Neuronal stem cell (in vitro differentiated cells): Measurements from ENCODE around the gene RALGAPA2.
A peak's percentile ranks its signal among the peaks of the same experiment; 100 is the strongest.

Experiments
- DNase-seq: peaks from one replicate; pipeline ENCODE4 v3.0.0-alpha.2; 2013; ENCODE audit warnings: low spot score
- H2AFZ ChIP-seq: one replicate; pipeline ENCODE4 v1.6.1; 2013; ENCODE audit warnings: mild to moderate bottlenecking, low read length, inconsistent platforms
- H2AK5ac ChIP-seq: 2 replicates; pipeline ENCODE4 v1.6.1; 2013; ENCODE audit warnings: low read depth, mild to moderate bottlenecking, inconsistent platforms, low read length, moderate library complexity, mixed read lengths
- H2BK120ac ChIP-seq: 2 replicates; pipeline ENCODE4 v1.6.1; 2013; ENCODE audit warnings: low read depth, mild to moderate bottlenecking, inconsistent platforms, low read length, moderate library complexity, mixed read lengths
- H2BK12ac ChIP-seq: one replicate; pipeline ENCODE4 v1.6.1; 2013; ENCODE audit warnings: low read length, inconsistent platforms
- H2BK15ac ChIP-seq: 2 replicates; pipeline ENCODE4 v1.6.1; 2013; ENCODE audit warnings: mild to moderate bottlenecking, low read length, inconsistent platforms, mixed read lengths
- H2BK5ac ChIP-seq: one replicate; pipeline ENCODE4 v1.6.1; 2013; ENCODE audit warnings: inconsistent platforms, mild to moderate bottlenecking, low read length, moderate library complexity
- H3K14ac ChIP-seq: one replicate; pipeline ENCODE4 v1.6.1; 2013; ENCODE audit warnings: low read length, inconsistent platforms
- H3K18ac ChIP-seq: 2 replicates; pipeline ENCODE4 v1.6.1; 2013; ENCODE audit warnings: low read length, inconsistent platforms
- H3K23ac ChIP-seq: 2 replicates; pipeline ENCODE4 v1.6.1; 2013; ENCODE audit warnings: low read depth, mild to moderate bottlenecking, mixed read lengths, low read length, inconsistent platforms; ENCODE audit not compliant: poor library complexity
- H3K27ac ChIP-seq: replicated peaks from 3 replicates; pipeline ENCODE4 v1.5.1; 2013; ENCODE audit warnings: low read length, inconsistent platforms
- H3K27me3 ChIP-seq, 3 experiments: 2 replicates each; pipeline ENCODE4 v1.6.1; 2013; ENCODE audit warnings: low read length in 3 of 3, mild to moderate bottlenecking in 2 of 3, inconsistent platforms in 1 of 3, low read depth in 1 of 3, mixed read lengths in 1 of 3, moderate library complexity in 1 of 3; ENCODE audit not compliant: control insufficient read depth in 3 of 3, insufficient read depth in 3 of 3
- H3K36me3 ChIP-seq, 2 donors: replicated peaks in 1 of 2; 2 replicates each; pipeline ENCODE4 v1.6.1; 2013; ENCODE audit warnings: low read length in 2 of 2; ENCODE audit not compliant: control insufficient read depth in 2 of 2, insufficient read depth in 2 of 2
- H3K4ac ChIP-seq: 2 replicates; pipeline ENCODE4 v1.6.1; 2013; ENCODE audit warnings: inconsistent platforms, mild to moderate bottlenecking, low read length, moderate library complexity
- H3K4me1 ChIP-seq, 2 donors: 1 replicate in 1 of 2; 2 replicates in 1 of 2; pipeline ENCODE4 v1.6.1; 2013; ENCODE audit warnings: low read length in 2 of 2, low read depth in 1 of 2; ENCODE audit not compliant: control insufficient read depth in 2 of 2, insufficient read depth in 1 of 2
- H3K4me2 ChIP-seq: one replicate; pipeline ENCODE4 v1.6.1; 2013; ENCODE audit warnings: mild to moderate bottlenecking, low read length, inconsistent platforms; ENCODE audit not compliant: insufficient read depth, poor library complexity, severe bottlenecking
- H3K4me3 ChIP-seq, 2 donors: 2 replicates each; pipeline ENCODE4 v1.5.1; 2013; ENCODE audit warnings: low read length in 2 of 2, mild to moderate bottlenecking in 2 of 2, inconsistent platforms in 1 of 2, moderate library complexity in 1 of 2
- H3K79me1 ChIP-seq: one replicate; pipeline ENCODE4 v1.6.1; 2013; ENCODE audit warnings: low read depth, mild to moderate bottlenecking, inconsistent platforms, low read length, moderate library complexity
- H3K9ac ChIP-seq: one replicate; pipeline ENCODE4 v1.6.1; 2013; ENCODE audit warnings: mild to moderate bottlenecking, low read depth, low read length, inconsistent platforms; ENCODE audit not compliant: poor library complexity
- H3K9me3 ChIP-seq, 2 donors: replicated peaks in 1 of 2; 2 replicates each; pipeline versions ENCODE3 to v1.6.1; 2013; ENCODE audit warnings: low read length in 2 of 2, mild to moderate bottlenecking in 2 of 2, inconsistent platforms in 1 of 2, low read depth in 1 of 2, mixed read lengths in 1 of 2, moderate library complexity in 1 of 2; ENCODE audit not compliant: control insufficient read depth in 2 of 2, insufficient read depth in 1 of 2
- H4K8ac ChIP-seq: one replicate; pipeline ENCODE4 v1.6.1; 2013; ENCODE audit warnings: low read depth, mild to moderate bottlenecking, inconsistent platforms, low read length, moderate library complexity
- H4K91ac ChIP-seq: one replicate; pipeline ENCODE4 v1.6.1; 2013; ENCODE audit warnings: low read length, low read depth, mild to moderate bottlenecking, inconsistent platforms; ENCODE audit not compliant: poor library complexity
- WGBS, 2 donors: extraction: QIAGEN DNeasy Blood & Tissue Kit; methylation state at CpG; one replicate each; pipeline ENCODE4 v1.1.7; 2013; ENCODE audit warnings: missing lambda C conversion rate in 2 of 2, mixed read lengths in 1 of 2; ENCODE audit not compliant: insufficient read length in 2 of 2, insufficient replicate concordance in 1 of 2; ENCODE audit errors: extremely low coverage in 2 of 2; 5-methylcytosine and 5-hydroxymethylcytosine counted together

RALGAPA2 gene

GRCh38 chr20:20386192-20386591, 326.3 kb downstream of the RALGAPA2 start:
- Histone ChIP-seq H3K4me1 (no peaks in the 10 kb centered on the region), H3K36me3 (no peaks in the 10 kb centered on the region), H2BK120ac (no peak overlapping the region), H3K4me2 (no peak overlapping the region), H3K79me1 (no peaks in the 10 kb centered on the region), H3K9me3 (peaks cover 0 to 1% of the 10 kb centered on the region in 2 donors), H3K4me3 (no peak overlapping the region), H4K91ac (no peak overlapping the region), H3K23ac (no peak overlapping the region), H3K9ac (no peak overlapping the region), H4K8ac (no peak overlapping the region), H2AFZ (no peak overlapping the region), H2BK5ac (no peak overlapping the region), H3K4ac (no peak overlapping the region), H2BK15ac (no peak overlapping the region), H3K14ac (no peak overlapping the region), H3K18ac (no peak overlapping the region), H2BK12ac (no peak overlapping the region), H3K27ac (no peak overlapping the region), H3K27me3 (peaks cover 0 to under 1% (median 0%) of the 10 kb centered on the region in 3 experiments), H2AK5ac (no peak overlapping the region)
- DNase-seq = no peak
- WGBS, 2 donors = no CpG with 5 or more reads among the region's 9 CpGs

DNA sequence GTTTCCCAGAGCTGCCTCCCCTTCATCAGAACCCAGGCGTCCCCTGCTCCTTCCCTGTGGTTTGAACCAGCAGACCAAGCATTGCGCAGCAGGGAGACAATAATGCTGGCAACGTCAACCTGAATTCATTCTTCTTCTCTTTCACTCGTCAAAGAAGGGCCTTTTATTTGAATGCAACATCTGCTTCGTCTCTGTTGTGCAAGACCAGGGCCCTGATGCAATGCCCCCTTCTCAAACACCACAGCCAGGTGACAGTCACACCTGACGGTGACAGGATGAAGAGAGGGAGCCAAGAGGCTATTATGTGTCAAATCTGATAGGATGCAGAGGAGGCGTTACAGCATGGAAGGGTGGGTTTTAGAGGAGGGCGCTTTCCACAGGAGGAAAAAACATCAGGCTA, 336.6 kb downstream of the RALGAPA2 start:
- Histone ChIP-seq H4K91ac (no peak overlapping the region), H3K36me3 (no peaks in the 10 kb centered on the region), H3K14ac (no peak overlapping the region), H4K8ac (no peak overlapping the region), H3K4me2 (no peak overlapping the region), H3K27me3 (peaks cover 6 to 72% (median 45%) of the 10 kb centered on the region in 3 experiments), H2BK120ac (no peak overlapping the region), H2BK5ac (no peak overlapping the region), H2AK5ac (no peak overlapping the region), H2BK15ac (no peak overlapping the region), H3K4me1 (peaks cover 3 to 9% of the 10 kb centered on the region in 2 donors), H3K9me3 (peaks cover 7 to 18% of the 10 kb centered on the region in 2 donors), H3K23ac (no peak overlapping the region), H3K18ac (no peak overlapping the region), H3K4ac (no peak overlapping the region), H3K27ac (no peak overlapping the region), H2AFZ (no peak overlapping the region), H3K4me3 (no peak overlapping the region), H3K9ac (no peak overlapping the region), H2BK12ac (no peak overlapping the region), H3K79me1 (no peaks in the 10 kb centered on the region)
- no CpG with 5 or more reads among the region's 8 CpGs for WGBS, 2 donors
- no peak for DNase-seq

GRCh38 chr20:20373091-20373571, 339.3 kb downstream of the RALGAPA2 start:
- DNase-seq = no peak
- no peak overlapping the region for H2BK12ac ChIP-seq
- H3K79me1 ChIP-seq = no peaks in the 10 kb centered on the region
- H3K4me1 ChIP-seq = peaks cover 3 to 17% of the 10 kb centered on the region in 2 donors
- H3K14ac ChIP-seq = no peak overlapping the region
- H3K9ac ChIP-seq = no peak overlapping the region
- no peak overlapping the region for H4K91ac ChIP-seq
- H3K23ac ChIP-seq = no peak overlapping the region
- no peaks in the 10 kb centered on the region for H3K36me3 ChIP-seq
- no peak overlapping the region for H2BK5ac ChIP-seq
- no peak overlapping the region for H2AFZ ChIP-seq
- peaks cover 25 to 91% (median 72%) of the 10 kb centered on the region in 3 experiments for H3K27me3 ChIP-seq
- peaks cover 0 to 7% of the 10 kb centered on the region in 2 donors for H3K9me3 ChIP-seq
- no peak overlapping the region for H3K4me3 ChIP-seq
- no peak overlapping the region for H4K8ac ChIP-seq
- no peak overlapping the region for H3K4me2 ChIP-seq
- no peak overlapping the region for H2BK120ac ChIP-seq
- H3K4ac ChIP-seq = no peak overlapping the region
- WGBS, 2 donors = no CpG with 5 or more reads among the region's 17 CpGs
- H2AK5ac ChIP-seq = no peak overlapping the region
- no peak overlapping the region for H2BK15ac ChIP-seq
- no peak overlapping the region for H3K27ac ChIP-seq
- peak overlapping the region; percentile 25 for H3K18ac ChIP-seq

DNA sequence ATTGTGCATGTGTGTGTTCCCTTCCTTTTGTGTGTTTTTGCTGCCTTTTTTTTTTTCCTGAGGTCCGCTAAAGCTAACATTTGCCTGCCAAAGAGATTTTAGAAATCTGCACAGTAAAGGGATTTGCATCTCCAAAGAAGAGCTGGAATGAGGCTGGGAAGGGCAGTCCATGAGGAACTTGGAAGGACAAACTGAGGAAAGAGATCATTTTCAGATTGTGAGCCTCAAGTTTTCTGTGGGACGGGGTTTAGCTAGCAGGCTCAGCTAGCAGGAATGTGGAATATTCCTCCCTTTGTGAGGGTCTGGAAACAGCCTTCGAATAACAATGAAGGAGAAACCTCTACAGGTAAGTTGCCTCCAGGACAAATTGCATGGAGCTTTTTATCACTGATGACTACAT, 340.8 kb downstream of the RALGAPA2 start:
- Histone ChIP-seq H3K18ac (no peak overlapping the region), H3K27me3 (peaks cover 25 to 88% (median 81%) of the 10 kb centered on the region in 3 experiments), H4K8ac (no peak overlapping the region), H4K91ac (no peak overlapping the region), H3K79me1 (no peaks in the 10 kb centered on the region), H2BK120ac (no peak overlapping the region), H3K36me3 (no peaks in the 10 kb centered on the region), H2AFZ (no peak overlapping the region), H3K4me2 (no peak overlapping the region), H3K27ac (no peak overlapping the region), H3K4me1 (peaks cover 7 to 17% of the 10 kb centered on the region in 2 donors), H3K23ac (no peak overlapping the region), H2AK5ac (no peak overlapping the region), H2BK5ac (no peak overlapping the region), H2BK15ac (no peak overlapping the region), H3K4ac (no peak overlapping the region), H3K9ac (no peak overlapping the region), H2BK12ac (no peak overlapping the region), H3K4me3 (no peak overlapping the region), H3K9me3 (peaks cover 0 to 7% of the 10 kb centered on the region in 2 donors), H3K14ac (no peak overlapping the region)
- WGBS, 2 donors = no CpG with 5 or more reads among the region's 3 CpGs
- no peak for DNase-seq
